Psoas muscle (tissue), 8 donors: ENCODE results near the gene ZDHHC4. TPM values are rescaled to one million over a fixed set of nuclear protein-coding genes. Genes with fewer than 3 reads are reported as not detected.

Experiments used
- ATAC-seq, 4 donors: fragments of 200-7000 bp; cut with Tn5 transposase; one replicate each; pipeline ENCODE4 v1.9.1; 2020; ENCODE audit warnings: moderate library complexity in 3 of 4, mild to moderate bottlenecking in 2 of 4
- DNase-seq, 2 donors: peaks; one replicate each; pipeline ENCODE4 v3.0.0-alpha.2; 2020
- H3K27ac ChIP-seq: fragments of 200-600 bp; one replicate; pipeline ENCODE4 v1.8.0; 2022
- H3K27me3 ChIP-seq, 3 donors: fragments of 200-600 bp in 1 of 3; one replicate each; pipeline versions ENCODE4 v1.6.1 to v1.8.0; 2013 to 2022; ENCODE audit warnings: low read length in 2 of 3, mild to moderate bottlenecking in 2 of 3, moderate library complexity in 1 of 3; ENCODE audit not compliant: insufficient read depth in 3 of 3
- H3K36me3 ChIP-seq, 2 donors: fragments of 200-600 bp in 1 of 2; one replicate each; pipeline versions ENCODE4 v1.6.1 to v1.8.0; 2013 to 2022; ENCODE audit warnings: low read depth in 1 of 2, mild to moderate bottlenecking in 1 of 2, moderate library complexity in 1 of 2; ENCODE audit not compliant: insufficient read depth in 1 of 2
- H3K4me1 ChIP-seq: fragments of 200-600 bp; one replicate; pipeline ENCODE4 v1.8.0; 2022
- H3K4me3 ChIP-seq: fragments of 200-600 bp; one replicate; pipeline ENCODE4 v1.8.0; 2022; ENCODE audit warnings: mild to moderate bottlenecking
- H3K9me3 ChIP-seq: fragments of 200-600 bp; one replicate; pipeline ENCODE4 v1.8.0; 2022
- WGBS, 3 donors: extraction: QIAGEN DNeasy Blood & Tissue Kit; methylation state at CpG; one replicate each; pipeline versions ENCODE4 v1.1.6 to v1.1.7; 2013; 5-methylcytosine and 5-hydroxymethylcytosine counted together
- intact Hi-C, 2 donors: fragments of 100-400 bp; cut with DNase I; formaldehyde crosslinking; loops; one replicate each; pipeline versions ENCODE4 v1.11.0 to v1.14.2; 2022
- polyA plus RNA-seq, 3 donors: library from polyadenylated mRNA; stranded (reverse); fragments of 200-250 nt; gene quantifications; one replicate each; pipeline ENCODE4 v1.2.3, GENCODE V29; 2013
- total RNA-seq, 4 donors: library from RNA; stranded (reverse); fragmentation: NEBNext Ultra II Directional in 2 of 4; extraction: Animal tissue kit (Norgen Biotek cat#: 25700) in 2 of 4; gene quantifications; one replicate each; pipeline versions ENCODE4 v1.2.1 to v1.2.4, GENCODE V29; 2021 to 2023
- TF ChIP-seq, protein P1 (sequence below): fragments of 200-600 bp; IDR thresholded peaks from one replicate; pipeline ENCODE4 v1.8.0; 2022; ENCODE audit warnings: antibody characterized with exemption
- donor health status: healthy with polysubstance abuse.
- donor health status: DM: no; HTN: no; CAD: no; lungs with moderate emphysema.
- donor health status: Bipolar disorder and iron deficiency.
- donor health status: healthy.
- donor health status: DM: yes; HTN: yes; CAD: no.
- donor health status: DM: no; HTN: no; CAD: no.
- donor health status: DM: no; HTN: no; CAD: no.
- donor health status: DM: yes; HTN: yes; CAD: no.

Gene ZDHHC4
- total and polyA plus RNA-seq, 7 donors, result 46.7 to 112 (median 60.0) TPM

- DNase-seq (no peak), ATAC-seq (no peak)
- no peaks in the 10 kb centered on the region for H3K9me3 ChIP-seq
- H3K4me1 ChIP-seq, result no peaks in the 10 kb centered on the region
- peaks cover 0 to 16% (median 4%) of the 10 kb centered on the region in 3 donors for H3K27me3 ChIP-seq
- no peak overlapping the region for H3K27ac ChIP-seq
- no peaks in the 10 kb centered on the region for H3K36me3 ChIP-seq
- WGBS, 3 donors, result 73 to 91% (median 91%) methylated on average over 1 of the region's 1 CpG
- H3K4me3 ChIP-seq, result no peak overlapping the region
- TF ChIP-seq, protein P1, sequence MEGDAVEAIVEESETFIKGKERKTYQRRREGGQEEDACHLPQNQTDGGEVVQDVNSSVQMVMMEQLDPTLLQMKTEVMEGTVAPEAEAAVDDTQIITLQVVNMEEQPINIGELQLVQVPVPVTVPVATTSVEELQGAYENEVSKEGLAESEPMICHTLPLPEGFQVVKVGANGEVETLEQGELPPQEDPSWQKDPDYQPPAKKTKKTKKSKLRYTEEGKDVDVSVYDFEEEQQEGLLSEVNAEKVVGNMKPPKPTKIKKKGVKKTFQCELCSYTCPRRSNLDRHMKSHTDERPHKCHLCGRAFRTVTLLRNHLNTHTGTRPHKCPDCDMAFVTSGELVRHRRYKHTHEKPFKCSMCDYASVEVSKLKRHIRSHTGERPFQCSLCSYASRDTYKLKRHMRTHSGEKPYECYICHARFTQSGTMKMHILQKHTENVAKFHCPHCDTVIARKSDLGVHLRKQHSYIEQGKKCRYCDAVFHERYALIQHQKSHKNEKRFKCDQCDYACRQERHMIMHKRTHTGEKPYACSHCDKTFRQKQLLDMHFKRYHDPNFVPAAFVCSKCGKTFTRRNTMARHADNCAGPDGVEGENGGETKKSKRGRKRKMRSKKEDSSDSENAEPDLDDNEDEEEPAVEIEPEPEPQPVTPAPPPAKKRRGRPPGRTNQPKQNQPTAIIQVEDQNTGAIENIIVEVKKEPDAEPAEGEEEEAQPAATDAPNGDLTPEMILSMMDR, result no peak
- intact Hi-C loops, result no loop called here
Observed at GRCh38 chr7:6542368-6542767, 34.9 kb upstream of the ZDHHC4 start.

- Histone ChIP-seq H3K4me3 (no peak overlapping the region), H3K36me3 (no peaks in the 10 kb centered on the region), H3K9me3 (no peaks in the 10 kb centered on the region), H3K27me3 (peaks cover 0 to 2% (median 0%) of the 10 kb centered on the region in 3 donors), H3K27ac (no peak overlapping the region), H3K4me1 (no peaks in the 10 kb centered on the region)
- TF ChIP-seq, protein P1, result no peak
- 72 to 77% (median 76%) methylated on average over 22 of the region's 22 CpGs for WGBS, 3 donors
- intact Hi-C loops, result no loop called here
- DNase-seq, result no peak
- ATAC-seq, result no peak
Observed at GRCh38 chr7:6545398-6546126, 31.7 kb upstream of the ZDHHC4 start.

- no peaks in the 10 kb centered on the region for H3K27me3 ChIP-seq
- no peak overlapping the region for H3K27ac ChIP-seq
- ATAC-seq, result no peak
- TF ChIP-seq, protein P1, result no peak
- H3K9me3 ChIP-seq, result no peaks in the 10 kb centered on the region
- H3K4me3 ChIP-seq, result no peak overlapping the region
- no peaks in the 10 kb centered on the region for H3K4me1 ChIP-seq
- WGBS, 3 donors, result 64 to 73% (median 67%) methylated on average over 10 to 11 of the region's 12 CpGs
- intact Hi-C loops, result no loop called here
- DNase-seq, result no peak
- H3K36me3 ChIP-seq, result no peaks in the 10 kb centered on the region
Observed at GRCh38 chr7:6546498-6547251, 30.6 kb upstream of the ZDHHC4 start.

- Histone ChIP-seq H3K9me3 (no peaks in the 10 kb centered on the region), H3K4me3 (no peak overlapping the region), H3K4me1 (no peaks in the 10 kb centered on the region), H3K27ac (no peak overlapping the region), H3K36me3 (no peaks in the 10 kb centered on the region), H3K27me3 (no peaks in the 10 kb centered on the region)
- ATAC-seq (no peak), DNase-seq (no peak)
- intact Hi-C loops, result no loop called here
- 83 to 100% (median 96%) methylated on average over 1 of the region's 1 CpG for WGBS, 3 donors
- TF ChIP-seq, protein P1, result no peak
Observed at GRCh38 chr7:6547400-6547799, 29.9 kb upstream of the ZDHHC4 start.
